ENCODE data around the gene ERCC6. TPM values are rescaled to one million over a fixed set of nuclear protein-coding genes. Genes with fewer than 3 reads are reported as not detected.

The ERCC6 gene
- total RNA-seq, 1 experiment from 2014 or later: 4.3 TPM

DNA sequence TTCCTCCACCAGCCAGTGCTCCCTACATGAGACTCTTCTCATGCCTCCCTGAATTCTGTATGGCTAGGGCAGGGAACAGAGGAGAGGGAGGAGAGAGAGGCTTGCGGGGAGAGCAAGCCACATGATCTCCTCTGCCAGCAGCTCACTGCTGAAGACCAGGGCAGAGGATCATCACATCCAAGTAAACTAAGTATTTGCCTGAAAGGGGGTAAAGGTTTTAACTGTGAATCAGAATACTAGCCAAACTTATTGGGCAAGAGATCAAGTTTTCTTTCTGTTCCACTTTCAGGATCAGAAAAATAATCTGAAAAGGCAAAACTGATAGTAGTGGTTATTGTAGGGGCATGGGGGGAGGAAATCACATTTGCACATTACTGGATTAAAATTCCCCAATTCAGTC is 17.8 kb upstream of the ERCC6 start:
- no peak for DNase-seq (ENCODE audit: low read depth)
- in situ Hi-C loops (cut with HindIII; ENCODE audit: low pct_unique_long_range_greater_than_20kb, low sequenced_read_pairs): no loop called here

DNA sequence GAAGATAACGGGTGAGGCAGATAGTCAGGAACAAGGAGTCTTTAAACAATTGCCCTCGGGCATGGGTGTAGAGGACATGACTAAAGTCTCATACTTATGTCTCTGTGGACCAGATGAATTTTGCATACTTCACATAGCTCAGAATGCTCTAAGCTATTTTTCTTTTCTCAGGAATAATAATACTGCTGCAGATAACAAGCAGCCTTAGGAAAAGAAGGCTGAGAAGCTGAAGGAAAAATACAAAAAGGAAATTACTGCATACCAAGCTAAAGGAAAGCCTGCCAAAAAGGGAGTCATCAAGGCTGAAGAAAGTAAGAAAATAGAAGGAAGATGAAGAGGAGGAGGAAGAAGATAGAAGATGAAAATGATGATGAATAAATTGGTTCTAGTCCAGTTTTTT is 13.4 kb upstream of the ERCC6 start:
- DNase-seq (ENCODE audit: low read depth): peak; percentile 33
- in situ Hi-C loops (cut with HindIII; ENCODE audit: low pct_unique_long_range_greater_than_20kb, low sequenced_read_pairs): no loop called here

DNA sequence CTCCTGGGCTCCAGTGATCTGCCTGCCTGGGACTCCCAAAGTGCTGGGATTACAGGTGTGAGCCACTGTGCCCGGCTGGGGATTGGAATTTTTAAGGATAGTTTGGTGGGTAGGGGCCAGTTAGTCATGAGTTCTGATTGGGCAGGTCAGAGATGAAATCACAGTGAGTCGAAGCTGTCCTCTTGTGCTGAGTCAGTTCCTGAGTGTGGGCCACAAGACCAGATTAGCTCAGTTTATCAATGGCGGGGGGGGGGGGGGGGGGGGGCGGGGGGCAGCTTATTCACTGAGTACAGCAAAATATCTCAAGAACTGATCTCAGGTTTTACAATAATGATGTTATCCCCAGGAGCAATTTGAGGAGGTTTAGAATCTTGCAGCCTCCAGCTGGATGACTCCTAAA is 11.6 kb upstream of the ERCC6 start:
- no peak for DNase-seq (ENCODE audit: low read depth)
- in situ Hi-C loops (cut with HindIII; ENCODE audit: low pct_unique_long_range_greater_than_20kb, low sequenced_read_pairs): no loop called here

GRCh38 chr10:49549640-49550346 is 10.9 kb upstream of the ERCC6 start:
- in situ Hi-C loops (cut with HindIII; ENCODE audit: low pct_unique_long_range_greater_than_20kb, low sequenced_read_pairs): no loop called here
- no peak for DNase-seq (ENCODE audit: low read depth)

DNA sequence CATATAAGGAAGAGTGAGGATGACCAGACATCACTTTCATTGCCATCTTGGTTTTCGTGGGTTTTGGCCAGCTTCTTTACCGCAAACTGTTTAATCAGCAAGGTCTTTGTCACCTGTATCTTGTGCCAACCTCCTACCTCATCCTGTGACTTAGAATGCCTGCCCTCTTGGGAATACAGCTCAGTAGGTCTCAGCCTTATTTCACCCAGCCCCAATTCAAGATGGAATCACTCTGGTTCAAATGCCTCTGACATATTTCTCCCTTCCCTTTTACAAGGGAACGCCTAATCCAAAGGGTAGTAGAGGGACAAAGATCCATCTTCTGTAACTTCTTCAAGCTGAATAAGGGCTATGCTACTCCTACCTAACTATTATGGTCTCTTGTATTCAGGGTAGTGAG is 4.7 kb upstream of the ERCC6 start:
- in situ Hi-C loops (cut with HindIII; ENCODE audit: low pct_unique_long_range_greater_than_20kb, low sequenced_read_pairs): no loop called here
- DNase-seq (ENCODE audit: low read depth): no peak

- DNase-seq (ENCODE audit: low read depth): no peak
These were observed 3.4 kb upstream of the ERCC6 start for GRCh38 chr10:49542353-49542752.

DNA sequence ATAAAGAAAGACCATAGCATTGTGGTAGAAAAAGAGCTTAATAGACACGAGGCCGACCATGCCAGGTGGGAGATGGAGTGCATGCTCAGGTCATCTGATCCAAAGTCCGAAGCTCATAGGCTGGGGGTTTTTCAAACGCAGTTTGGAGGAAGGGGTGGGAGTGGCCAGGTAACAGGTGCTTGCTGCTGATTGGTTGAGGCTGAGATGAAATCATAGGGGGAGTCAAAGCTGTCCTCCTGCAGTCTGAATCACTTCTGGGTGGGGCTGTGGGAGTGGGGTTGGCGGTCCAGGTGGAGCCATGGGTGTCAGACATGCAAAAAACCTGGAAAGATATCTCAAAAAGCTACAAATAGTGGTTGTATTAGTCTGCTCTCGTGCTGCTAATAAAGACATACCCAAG is 2.8 kb upstream of the ERCC6 start:
- in situ Hi-C loops (cut with HindIII; ENCODE audit: low pct_unique_long_range_greater_than_20kb, low sequenced_read_pairs): no loop called here

More at GRCh38 chr10:49542353-49542752, 3.4 kb upstream of the ERCC6 start:
- in situ Hi-C loops (cut with HindIII; ENCODE audit: low pct_unique_long_range_greater_than_20kb, low sequenced_read_pairs): no loop called here

GRCh38 chr10:49540056-49540797 is 1.3 kb upstream of the ERCC6 start:
- DNase-seq (ENCODE audit: low read depth): no peak
- in situ Hi-C loops (cut with HindIII; ENCODE audit: low pct_unique_long_range_greater_than_20kb, low sequenced_read_pairs): no loop called here

More for the DNA sequence above, 2.8 kb upstream of the ERCC6 start:
- no peak for DNase-seq (ENCODE audit: low read depth)

- in situ Hi-C loops (cut with HindIII; ENCODE audit: low pct_unique_long_range_greater_than_20kb, low sequenced_read_pairs): no loop called here
- DNase-seq (ENCODE audit: low read depth): peak; percentile 56
These were observed 482 bp upstream of the ERCC6 start for GRCh38 chr10:49539320-49539885.

- no peak for DNase-seq (ENCODE audit: low read depth)
These were observed 4.1 kb downstream of the ERCC6 start for GRCh38 chr10:49534670-49535381.

GRCh38 chr10:49532461-49532860 is 6.5 kb downstream of the ERCC6 start:
- no peak for DNase-seq (ENCODE audit: low read depth)
- in situ Hi-C loops (cut with HindIII; ENCODE audit: low pct_unique_long_range_greater_than_20kb, low sequenced_read_pairs): no loop called here

More at GRCh38 chr10:49534670-49535381, 4.1 kb downstream of the ERCC6 start:
- in situ Hi-C loops (cut with HindIII; ENCODE audit: low pct_unique_long_range_greater_than_20kb, low sequenced_read_pairs): no loop called here

GRCh38 chr10:49528977-49529506 is 9.9 kb downstream of the ERCC6 start:
- in situ Hi-C loops (cut with HindIII; ENCODE audit: low pct_unique_long_range_greater_than_20kb, low sequenced_read_pairs): no loop called here
- no peak for DNase-seq (ENCODE audit: low read depth)

GRCh38 chr10:49527850-49528249 is 11.1 kb downstream of the ERCC6 start:
- DNase-seq (ENCODE audit: low read depth): no peak
- in situ Hi-C loops (cut with HindIII; ENCODE audit: low pct_unique_long_range_greater_than_20kb, low sequenced_read_pairs): no loop called here

GRCh38 chr10:49527061-49527460 is 11.9 kb downstream of the ERCC6 start:
- DNase-seq (ENCODE audit: low read depth): no peak
- in situ Hi-C loops (cut with HindIII; ENCODE audit: low pct_unique_long_range_greater_than_20kb, low sequenced_read_pairs): no loop called here

DNA sequence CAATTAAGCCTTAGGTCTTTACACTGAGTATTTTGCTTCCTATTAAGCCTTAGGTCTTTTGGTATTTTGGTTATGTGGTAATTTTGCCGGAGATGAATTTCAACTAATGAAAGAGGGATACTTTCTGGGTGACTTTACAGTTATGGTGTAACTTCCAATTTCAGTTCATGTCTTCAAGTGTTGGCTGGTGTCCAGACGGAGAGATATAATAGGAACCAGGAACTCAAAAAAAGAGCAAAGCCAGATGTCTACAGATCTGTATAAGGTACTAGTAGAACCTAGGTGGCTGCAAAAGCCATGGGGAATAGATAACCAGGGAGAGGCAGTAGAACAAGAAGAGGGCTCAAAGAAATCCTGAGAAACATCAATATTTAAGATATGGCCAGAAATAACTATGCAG is 12.3 kb downstream of the ERCC6 start:
- no peak for DNase-seq (ENCODE audit: low read depth)
- in situ Hi-C loops (cut with HindIII; ENCODE audit: low pct_unique_long_range_greater_than_20kb, low sequenced_read_pairs): no loop called here

DNA sequence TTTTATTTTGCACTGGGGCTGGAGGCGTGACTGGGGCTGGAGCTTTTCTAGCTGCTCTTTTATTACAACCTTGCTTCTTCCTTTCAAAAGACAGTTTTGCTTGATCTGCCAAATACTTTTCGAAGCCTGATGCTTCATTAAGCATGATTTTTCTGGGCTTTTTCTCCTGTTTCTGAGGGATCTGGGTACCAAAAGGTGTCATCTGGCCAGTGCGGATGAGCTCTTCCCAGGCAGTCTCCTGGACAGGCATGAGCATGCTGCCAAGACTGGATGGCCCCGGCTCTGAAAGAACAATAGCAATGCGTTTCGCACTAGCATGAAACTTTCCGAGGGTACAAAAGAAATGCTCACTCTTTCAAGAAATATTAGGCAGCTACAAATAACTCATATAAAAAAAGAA is 14.4 kb downstream of the ERCC6 start:
- in situ Hi-C loops (cut with HindIII; ENCODE audit: low pct_unique_long_range_greater_than_20kb, low sequenced_read_pairs): no loop called here
- no peak for DNase-seq (ENCODE audit: low read depth)

GRCh38 chr10:49523301-49523700 is 15.6 kb downstream of the ERCC6 start:
- in situ Hi-C loops (cut with HindIII; ENCODE audit: low pct_unique_long_range_greater_than_20kb, low sequenced_read_pairs): no loop called here
- no peak for DNase-seq (ENCODE audit: low read depth)

GRCh38 chr10:49521062-49521461 is 17.9 kb downstream of the ERCC6 start:
- in situ Hi-C loops (cut with HindIII; ENCODE audit: low pct_unique_long_range_greater_than_20kb, low sequenced_read_pairs): no loop called here
- no peak for DNase-seq (ENCODE audit: low read depth)

Measured in Caki2 (cell line).